Epithelial cell of proximal tubule (primary cell): ENCODE data around the gene MRPL18. TPM values are rescaled to one million over a fixed set of nuclear protein-coding genes. Genes with fewer than 3 reads are reported as not detected.

Experiments used
- DNase-seq: peaks from one replicate; pipeline ENCODE4 v3.0.0-alpha.2; 2011; ENCODE audit warnings: low read depth
- H3K4me3 ChIP-seq: 2 replicates; pipeline ENCODE4 v1.5.1; 2011; ENCODE audit warnings: low read depth, mild to moderate bottlenecking, low read length
- total RNA-seq: library from RNA; depleted of rRNA; stranded (reverse); fragments of >200 nt; gene quantifications from 2 replicates; pipeline ENCODE4 v1.2.3, GENCODE V29; 2015
- TF ChIP-seq, protein P1 (sequence below): conservative IDR thresholded peaks from 2 replicates; pipeline ENCODE4 v1.5.1; 2012; ENCODE audit warnings: low read depth, mild to moderate bottlenecking, low read length

The MRPL18 gene
- total RNA-seq, 1 donor from 2014 or later, result 183 TPM

- DNase-seq, result no peak
- TF ChIP-seq, protein P1, sequence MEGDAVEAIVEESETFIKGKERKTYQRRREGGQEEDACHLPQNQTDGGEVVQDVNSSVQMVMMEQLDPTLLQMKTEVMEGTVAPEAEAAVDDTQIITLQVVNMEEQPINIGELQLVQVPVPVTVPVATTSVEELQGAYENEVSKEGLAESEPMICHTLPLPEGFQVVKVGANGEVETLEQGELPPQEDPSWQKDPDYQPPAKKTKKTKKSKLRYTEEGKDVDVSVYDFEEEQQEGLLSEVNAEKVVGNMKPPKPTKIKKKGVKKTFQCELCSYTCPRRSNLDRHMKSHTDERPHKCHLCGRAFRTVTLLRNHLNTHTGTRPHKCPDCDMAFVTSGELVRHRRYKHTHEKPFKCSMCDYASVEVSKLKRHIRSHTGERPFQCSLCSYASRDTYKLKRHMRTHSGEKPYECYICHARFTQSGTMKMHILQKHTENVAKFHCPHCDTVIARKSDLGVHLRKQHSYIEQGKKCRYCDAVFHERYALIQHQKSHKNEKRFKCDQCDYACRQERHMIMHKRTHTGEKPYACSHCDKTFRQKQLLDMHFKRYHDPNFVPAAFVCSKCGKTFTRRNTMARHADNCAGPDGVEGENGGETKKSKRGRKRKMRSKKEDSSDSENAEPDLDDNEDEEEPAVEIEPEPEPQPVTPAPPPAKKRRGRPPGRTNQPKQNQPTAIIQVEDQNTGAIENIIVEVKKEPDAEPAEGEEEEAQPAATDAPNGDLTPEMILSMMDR, result no peak
- no peak overlapping the region for H3K4me3 ChIP-seq
Observed at GRCh38 chr6:159754401-159754800, 35.9 kb upstream of the MRPL18 start.

- H3K4me3 ChIP-seq, result no peak overlapping the region
- DNase-seq, result no peak
- TF ChIP-seq, protein P1, result no peak
Observed at GRCh38 chr6:159754959-159755914, 35.0 kb upstream of the MRPL18 start.

GRCh38 chr6:159756508-159756907 lies 33.8 kb upstream of the MRPL18 start:
- no peak for DNase-seq
- TF ChIP-seq, protein P1, result no peak
- no peak overlapping the region for H3K4me3 ChIP-seq

DNA sequence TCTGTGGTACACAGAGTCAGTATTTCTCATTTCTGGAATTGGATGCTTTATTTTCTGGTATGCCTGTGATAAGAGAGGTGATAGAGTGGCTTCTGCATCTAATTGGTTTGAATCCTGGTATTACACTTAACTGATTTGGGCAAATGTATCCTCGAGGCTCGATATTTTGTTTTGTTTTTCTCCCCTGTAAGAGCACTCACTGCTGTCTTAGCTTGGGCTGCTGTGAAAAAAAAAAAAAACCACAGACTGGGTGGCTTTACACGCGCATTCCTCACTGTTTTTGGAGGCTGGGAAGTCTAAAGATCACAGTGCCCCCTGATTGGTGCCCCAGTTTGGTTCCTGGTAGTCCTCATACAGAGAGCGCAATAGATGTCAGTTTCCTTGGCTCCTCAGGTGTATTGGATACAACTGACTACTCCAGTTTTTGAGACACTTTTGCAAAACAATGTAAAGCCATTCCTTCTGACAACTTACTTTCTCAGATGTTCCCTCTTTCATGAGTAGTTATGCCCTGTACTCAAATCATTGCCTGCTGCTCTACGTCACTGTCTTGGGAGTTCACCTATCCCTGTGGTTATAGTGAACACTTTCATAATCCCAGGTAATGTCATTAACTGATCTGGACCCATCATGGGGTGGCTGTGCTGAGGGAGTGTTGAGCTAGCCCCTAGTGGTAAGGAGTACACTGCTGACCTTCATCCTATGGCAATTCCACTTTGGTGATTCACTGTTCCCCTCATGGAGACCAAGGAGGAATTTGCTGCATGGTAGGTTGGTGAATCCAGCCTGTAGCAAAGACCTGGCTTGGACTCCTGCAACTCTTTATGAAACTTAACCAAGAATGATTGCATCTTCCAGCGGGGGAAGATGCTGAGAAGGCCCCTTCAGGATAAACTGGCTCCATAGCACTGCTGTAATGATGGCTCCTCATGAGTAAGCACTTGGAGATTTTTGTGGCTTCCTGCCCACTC lies 32.0 kb upstream of the MRPL18 start:
- no peak overlapping the region for H3K4me3 ChIP-seq
- no peak for DNase-seq
- TF ChIP-seq, protein P1, result peak; percentile 45

DNA sequence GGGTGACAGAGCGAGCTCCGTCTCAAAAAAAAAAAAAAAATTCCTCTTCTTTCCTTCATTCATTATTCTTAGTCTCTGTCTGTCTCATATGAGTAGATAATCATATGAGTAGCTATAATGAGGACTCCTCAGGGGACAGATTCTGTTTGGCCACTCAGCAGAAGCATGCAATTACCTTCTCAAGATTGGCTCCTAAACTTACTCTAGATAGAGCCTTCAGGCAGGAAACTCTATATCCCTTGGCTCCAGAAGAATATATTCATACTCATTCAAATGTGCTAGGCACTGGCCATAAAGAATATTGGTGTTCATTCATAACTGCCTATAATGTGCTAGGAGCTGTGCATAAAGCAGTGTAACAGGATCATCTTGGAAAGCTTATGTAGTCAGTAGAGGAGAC lies 30.6 kb upstream of the MRPL18 start:
- H3K4me3 ChIP-seq, result no peak overlapping the region
- TF ChIP-seq, protein P1, result no peak
- no peak for DNase-seq

- peak overlapping the region; percentile 66 for H3K4me3 ChIP-seq
- TF ChIP-seq, protein P1, result no peak
- no peak for DNase-seq
Observed at GRCh38 chr6:159760602-159761057, 29.6 kb upstream of the MRPL18 start.
